ENCODE results near the gene ATXN1.

- TF ChIP-seq CTCF (IDR thresholded peaks at IDR 0.05) = no peak
- no peak for TF ChIP-seq POLR2A (IDR thresholded peaks at IDR 0.05)
Measured at GRCh38 chr6:16301511-16301910, 459.7 kb downstream of the ATXN1 start.

Data from lower leg skin (tissue), 3 donors.